D341Med (cell line): ENCODE measurements around the gene TGM2.

ENCODE experiments used
- DNase-seq: peaks from one replicate; pipeline ENCODE4 v3.0.0; 2012; ENCODE audit warnings: low spot score

The TGM2 gene

GRCh38 chr20:38165089-38165965 lies at the start of gene TGM2:
TSS of gene TGM2 (minus strand) at chr20:38165270. CDS start at chr20:38165198, 72 bp downstream.
- peak; percentile 91 for DNase-seq

- DNase-seq = no peak
Observed at GRCh38 chr20:38214256-38215193, 49.5 kb upstream of the TGM2 start.

- DNase-seq = no peak
Observed at GRCh38 chr20:38213607-38213940, 48.5 kb upstream of the TGM2 start.

GRCh38 chr20:38212806-38213606 lies 47.9 kb upstream of the TGM2 start:
- DNase-seq = no peak

DNA sequence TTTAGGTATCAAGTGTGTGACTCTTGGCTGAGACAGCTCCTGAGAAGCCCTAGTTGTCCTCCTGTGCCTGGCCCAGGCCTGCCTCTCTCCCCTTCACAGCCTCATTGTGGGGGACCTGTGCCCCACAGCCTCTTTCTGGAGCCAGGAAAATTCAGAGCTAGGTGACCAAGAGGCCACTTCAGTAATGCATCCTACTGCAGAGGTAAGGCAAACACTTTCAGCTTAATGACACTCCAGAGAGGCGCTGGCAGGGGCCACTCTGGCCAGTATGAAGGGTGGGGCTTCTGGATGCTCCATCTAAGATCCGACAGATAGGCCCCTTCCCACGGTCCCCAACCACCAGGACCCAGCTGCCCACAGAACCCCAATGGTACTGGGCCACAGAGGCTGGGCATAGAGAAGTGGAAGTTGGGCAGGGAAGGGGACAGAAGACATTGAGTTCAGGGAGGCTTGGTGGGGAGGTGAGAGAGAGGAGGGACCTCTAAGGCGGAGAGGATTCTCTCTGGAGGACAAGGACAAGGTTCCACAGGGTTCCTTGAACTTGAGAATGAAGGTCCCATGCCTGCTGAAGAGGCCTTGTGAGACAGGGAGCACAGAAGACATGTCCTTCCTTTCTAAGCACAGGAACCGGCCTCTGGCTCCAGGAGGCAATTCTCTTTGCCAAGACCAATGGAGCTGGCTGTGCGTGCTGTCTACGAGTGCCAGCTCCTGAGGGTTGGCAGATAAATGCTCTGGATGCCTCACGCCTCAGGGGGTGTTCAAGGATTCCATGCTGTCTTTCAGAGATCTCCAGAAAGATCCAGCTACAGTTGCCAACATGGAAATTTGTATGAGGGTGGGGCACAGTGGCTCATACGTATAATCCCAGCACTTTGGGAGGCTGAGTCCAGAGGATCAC lies 46.4 kb upstream of the TGM2 start:
- no peak for DNase-seq

- no peak for DNase-seq
Observed at GRCh38 chr20:38210741-38211140, 45.7 kb upstream of the TGM2 start.

DNA sequence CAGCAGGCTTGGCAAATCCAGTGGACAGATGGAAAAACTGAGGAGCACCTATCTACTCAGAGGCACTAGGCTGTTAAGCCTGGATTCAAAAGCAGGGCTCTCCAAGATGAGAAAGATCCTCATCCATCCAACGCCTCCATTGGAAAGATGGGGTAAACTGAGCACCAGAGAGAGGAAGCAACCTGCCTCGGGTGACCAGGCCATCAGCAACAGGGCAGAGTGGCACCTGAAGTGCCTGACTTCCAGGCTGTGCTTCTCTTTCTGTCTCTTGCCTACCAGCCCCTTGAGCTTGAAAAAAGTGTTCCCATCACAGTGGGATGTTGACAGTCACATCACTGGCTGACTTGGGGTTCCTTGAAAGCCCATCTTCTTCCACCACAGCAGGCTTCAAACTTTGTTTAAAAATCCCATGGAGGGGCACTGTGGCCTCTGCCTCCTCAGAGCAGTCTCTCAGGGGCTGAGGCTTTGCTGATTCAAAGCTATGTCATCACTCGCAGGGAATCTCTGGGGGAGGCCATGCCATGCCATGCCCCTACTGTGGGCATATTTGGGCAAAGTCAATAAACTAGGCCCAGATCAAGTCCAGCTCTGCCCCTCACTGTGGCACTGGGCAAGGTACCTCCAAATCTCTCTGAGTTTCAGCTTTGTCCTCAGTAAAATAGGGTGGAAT lies 44.8 kb upstream of the TGM2 start:
- no peak for DNase-seq

DNA sequence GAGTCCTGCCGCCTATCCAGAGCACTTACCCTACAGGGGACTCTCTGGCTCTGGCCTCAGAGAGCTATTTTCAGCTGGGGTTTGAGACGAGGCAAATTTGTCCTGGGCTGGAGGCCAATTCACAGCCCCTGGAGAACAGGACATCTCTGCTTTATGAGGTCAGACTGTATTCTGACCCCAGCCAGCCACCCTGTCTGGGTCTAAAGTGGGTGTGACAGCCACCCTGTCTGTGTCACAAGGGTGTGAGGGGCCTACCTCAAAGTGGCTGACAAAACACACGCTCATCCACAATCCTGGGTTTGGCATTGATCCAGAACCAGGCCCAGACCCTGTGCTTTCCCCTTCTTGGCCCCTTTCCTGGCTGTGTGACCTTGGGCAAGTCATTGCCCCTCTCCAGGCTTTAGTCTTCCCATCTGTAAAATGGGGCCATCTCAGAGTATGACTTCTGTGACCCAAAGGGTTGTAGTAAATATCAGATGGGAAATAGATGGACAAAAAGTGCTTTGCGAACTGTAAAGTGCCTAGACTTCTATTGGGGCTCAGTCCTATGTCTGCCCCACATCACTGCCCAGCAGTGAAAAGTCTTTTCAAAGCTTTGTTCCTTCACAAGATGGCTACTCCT lies 44.1 kb upstream of the TGM2 start:
- no peak for DNase-seq

GRCh38 chr20:38208523-38208922 lies 43.5 kb upstream of the TGM2 start:
- no peak for DNase-seq

DNA sequence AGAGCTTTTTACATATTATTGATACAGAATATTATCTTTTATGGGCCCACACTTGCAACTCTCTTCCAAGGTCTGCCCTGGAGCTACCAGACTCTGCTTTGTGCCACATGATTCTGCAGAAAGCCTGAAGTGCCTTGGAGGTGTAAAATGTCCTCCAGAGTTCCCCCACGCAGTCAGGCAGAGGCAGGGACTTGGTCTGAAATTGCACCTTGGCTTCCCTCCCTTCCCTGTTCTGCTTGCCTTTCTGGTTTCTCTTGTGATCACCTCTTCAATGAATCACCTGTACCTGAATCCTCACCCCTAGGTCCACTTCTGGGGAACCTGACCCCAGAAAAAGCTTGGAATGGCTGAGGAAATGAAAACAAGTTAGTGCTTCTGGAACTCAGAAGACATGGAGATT lies 43.0 kb upstream of the TGM2 start:
- DNase-seq = peak; percentile 10

DNA sequence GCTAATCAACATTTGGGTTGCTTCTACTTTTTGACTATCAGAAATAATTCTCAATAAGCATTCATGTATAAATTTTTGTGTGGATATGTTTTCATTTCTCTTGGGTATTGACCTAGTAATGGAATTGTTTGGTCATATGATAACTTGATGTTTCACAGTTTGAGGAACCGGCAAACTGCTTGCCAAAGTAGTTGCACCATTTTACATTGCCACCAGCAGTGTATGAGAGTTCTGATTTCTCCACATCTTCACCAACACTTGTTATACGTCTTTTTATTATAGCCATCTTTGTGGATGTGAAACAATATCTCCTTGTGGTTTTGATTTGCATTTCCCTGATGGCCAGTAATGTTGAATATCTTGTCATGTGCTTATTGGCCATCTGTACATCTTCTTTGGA lies 42.6 kb upstream of the TGM2 start:
- no peak for DNase-seq

DNA sequence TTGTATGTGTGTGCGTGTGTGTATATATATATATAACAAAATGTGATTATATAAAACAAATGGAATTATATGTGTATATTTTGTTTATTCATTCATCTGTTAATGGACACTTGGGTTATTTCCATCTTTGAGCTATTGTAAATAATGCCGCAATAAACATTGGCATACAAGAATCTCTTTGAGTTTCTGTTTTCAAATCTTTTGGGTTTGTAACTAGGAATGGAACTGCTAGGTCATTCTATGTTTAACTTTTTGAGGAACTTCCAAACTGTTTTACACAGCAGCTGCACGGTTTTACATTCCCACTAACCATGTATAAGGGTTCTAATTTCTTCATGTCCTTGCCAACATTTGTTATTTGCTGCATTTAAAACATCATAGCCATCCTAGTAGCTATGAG lies 39.9 kb upstream of the TGM2 start:
- DNase-seq = no peak

DNA sequence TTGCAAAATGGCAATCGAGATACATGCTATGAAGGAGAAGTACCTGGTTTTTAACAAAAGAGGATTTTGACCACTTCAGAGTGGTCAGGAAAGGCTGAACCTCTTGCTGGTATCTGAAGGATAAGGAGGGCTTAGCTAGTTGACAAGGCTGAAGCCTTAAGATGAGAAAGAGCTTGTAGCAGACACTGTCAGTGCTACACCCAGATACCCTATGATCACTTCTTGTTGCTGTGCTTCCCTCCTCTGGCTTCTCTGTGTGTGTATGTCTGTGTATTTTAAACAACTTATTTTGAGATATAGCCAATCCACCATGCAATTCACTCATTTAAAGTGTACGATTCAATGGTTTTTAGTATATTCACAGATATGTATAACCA lies 38.9 kb upstream of the TGM2 start:
- peak; percentile 7 for DNase-seq

- peak; percentile 23 for DNase-seq
Observed at GRCh38 chr20:38203337-38203980, 38.4 kb upstream of the TGM2 start.

DNA sequence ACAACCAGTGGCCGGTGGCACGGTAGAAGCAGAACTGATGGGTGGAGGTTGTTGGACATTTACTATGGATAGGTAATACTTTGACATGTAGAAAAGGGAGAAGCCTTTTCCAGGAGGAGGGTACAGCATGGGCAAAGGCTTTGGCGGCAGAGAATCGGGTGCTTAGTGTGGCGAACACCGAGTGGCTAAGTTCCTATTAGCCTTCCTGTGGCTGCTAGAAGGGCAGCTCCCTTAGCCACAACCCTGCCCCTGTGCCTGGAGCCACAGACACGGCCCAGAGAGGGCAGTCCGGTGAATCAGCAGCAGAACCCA lies 37.9 kb upstream of the TGM2 start:
- DNase-seq = no peak

- DNase-seq = no peak
Observed at GRCh38 chr20:38202153-38202981, 37.3 kb upstream of the TGM2 start.

- no peak for DNase-seq
Observed at GRCh38 chr20:38201356-38201755, 36.3 kb upstream of the TGM2 start.

GRCh38 chr20:38200646-38201045 lies 35.6 kb upstream of the TGM2 start:
- DNase-seq = peak; percentile 14
